ENCODE measurements around the gene ACSL1. TPM values are rescaled to one million over a fixed set of nuclear protein-coding genes. Genes with fewer than 3 reads are reported as not detected.

ACSL1 gene
- total RNA-seq, 2 experiments from 2014 or later: 12.4 to 12.5 TPM

DNA sequence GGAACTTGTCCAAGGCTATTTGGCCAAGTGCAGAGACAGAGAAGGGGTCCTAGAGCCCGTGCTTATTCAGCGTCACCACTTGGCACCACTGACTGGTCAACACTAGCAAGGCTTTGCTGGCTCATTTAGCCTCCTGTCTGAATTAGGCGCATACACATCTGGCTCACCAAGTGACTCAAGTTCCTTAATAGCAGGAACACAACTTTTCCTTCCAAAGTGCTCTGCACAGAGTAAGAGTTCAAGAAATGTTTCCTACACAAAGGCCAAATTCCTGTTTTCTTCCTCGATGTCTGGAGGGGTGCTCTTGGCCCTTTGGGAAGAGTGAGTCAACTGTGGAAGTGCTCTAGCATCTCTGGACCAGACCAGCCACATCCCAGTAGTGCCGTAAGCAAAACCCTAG, 65.1 kb downstream of the ACSL1 start:
- intact Hi-C loops (cut with DNase I, micrococcal nuclease): no loop called here

DNA sequence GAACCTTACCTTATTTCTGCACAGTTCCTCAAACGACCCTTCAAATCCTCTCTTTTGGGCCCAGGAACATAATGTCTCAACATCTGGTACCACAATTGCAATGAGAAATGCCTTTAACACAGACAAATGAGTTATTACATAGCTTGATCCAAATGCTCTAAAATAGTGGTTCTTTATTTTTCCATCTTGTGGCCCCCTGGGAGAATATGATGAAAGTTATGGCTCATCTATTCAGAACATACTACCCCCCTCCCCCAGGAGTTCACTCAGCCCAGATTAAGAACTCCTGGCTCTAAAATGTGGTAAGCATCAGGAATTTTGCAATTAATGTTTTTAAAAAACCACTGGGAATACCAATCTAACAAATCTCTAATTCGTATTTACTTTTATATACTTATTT, 68.0 kb downstream of the ACSL1 start:
- Mint-ChIP-seq H3K27me3 (no peaks in the 10 kb centered on the region), H3K27ac (no peak overlapping the region), H3K9me3 (no peaks in the 10 kb centered on the region), H3K36me3 (ENCODE audit: low read depth) (peaks cover 66% of the 10 kb centered on the region), H3K4me3 (no peak overlapping the region), H3K4me1 (ENCODE audit: low read depth) (peaks cover 20% of the 10 kb centered on the region)
- TF ChIP-seq, protein P1, sequence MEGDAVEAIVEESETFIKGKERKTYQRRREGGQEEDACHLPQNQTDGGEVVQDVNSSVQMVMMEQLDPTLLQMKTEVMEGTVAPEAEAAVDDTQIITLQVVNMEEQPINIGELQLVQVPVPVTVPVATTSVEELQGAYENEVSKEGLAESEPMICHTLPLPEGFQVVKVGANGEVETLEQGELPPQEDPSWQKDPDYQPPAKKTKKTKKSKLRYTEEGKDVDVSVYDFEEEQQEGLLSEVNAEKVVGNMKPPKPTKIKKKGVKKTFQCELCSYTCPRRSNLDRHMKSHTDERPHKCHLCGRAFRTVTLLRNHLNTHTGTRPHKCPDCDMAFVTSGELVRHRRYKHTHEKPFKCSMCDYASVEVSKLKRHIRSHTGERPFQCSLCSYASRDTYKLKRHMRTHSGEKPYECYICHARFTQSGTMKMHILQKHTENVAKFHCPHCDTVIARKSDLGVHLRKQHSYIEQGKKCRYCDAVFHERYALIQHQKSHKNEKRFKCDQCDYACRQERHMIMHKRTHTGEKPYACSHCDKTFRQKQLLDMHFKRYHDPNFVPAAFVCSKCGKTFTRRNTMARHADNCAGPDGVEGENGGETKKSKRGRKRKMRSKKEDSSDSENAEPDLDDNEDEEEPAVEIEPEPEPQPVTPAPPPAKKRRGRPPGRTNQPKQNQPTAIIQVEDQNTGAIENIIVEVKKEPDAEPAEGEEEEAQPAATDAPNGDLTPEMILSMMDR (IDR thresholded peaks at IDR 0.05): no peak
- H3K4me3 ChIP-seq (ENCODE audit: low read length): no peak overlapping the region
- H3K27me3 ChIP-seq (ENCODE audit: control insufficient read depth in 1 of 2, insufficient read depth in 2 of 2, low read length in 2 of 2): no peaks in the 10 kb centered on the region
- intact Hi-C loops (cut with DNase I, micrococcal nuclease): no loop called here
- DNase-seq: no peak
- no peaks in the 10 kb centered on the region for H3K9me3 ChIP-seq (ENCODE audit: control insufficient read depth in 1 of 2, insufficient read depth in 1 of 2, low read length in 2 of 2)
- ChIA-PET POLR2A (no interaction called here), CTCF (no interaction called here)
- no peak overlapping the region for H3K27ac ChIP-seq (ENCODE audit: low read depth in 1 of 2, low read length in 2 of 2)
- H3K4me1 ChIP-seq (ENCODE audit: insufficient read depth, low read length): peaks cover 14% of the 10 kb centered on the region
- peaks cover 28% of the 10 kb centered on the region for H3K36me3 ChIP-seq (ENCODE audit: insufficient read depth, low read length)
- ATAC-seq (ENCODE audit: poor library complexity): no peak

More for the DNA sequence above, 65.1 kb downstream of the ACSL1 start:
- ATAC-seq (ENCODE audit: poor library complexity) (no peak), DNase-seq (no peak)
- Histone ChIP-seq H3K27ac (ENCODE audit: low read depth in 1 of 2, low read length in 2 of 2) (no peak overlapping the region), H3K27me3 (ENCODE audit: control insufficient read depth in 1 of 2, insufficient read depth in 2 of 2, low read length in 2 of 2) (no peaks in the 10 kb centered on the region), H3K4me1 (ENCODE audit: insufficient read depth, low read length) (peaks cover 17% of the 10 kb centered on the region), H3K9me3 (ENCODE audit: control insufficient read depth in 1 of 2, insufficient read depth in 1 of 2, low read length in 2 of 2) (no peaks in the 10 kb centered on the region), H3K4me3 (ENCODE audit: low read length) (no peak overlapping the region), H3K36me3 (ENCODE audit: insufficient read depth, low read length) (peaks cover 30% of the 10 kb centered on the region)
- Mint-ChIP-seq H3K9me3 (no peaks in the 10 kb centered on the region), H3K36me3 (ENCODE audit: low read depth) (peaks cover 74% of the 10 kb centered on the region), H3K27me3 (no peaks in the 10 kb centered on the region), H3K27ac (peak overlapping the region; percentile 78), H3K4me1 (ENCODE audit: low read depth) (peaks cover 33% of the 10 kb centered on the region), H3K4me3 (no peak overlapping the region)
- TF ChIP-seq, protein P1 (IDR thresholded peaks at IDR 0.05): no peak
- POLR2A ChIA-PET: no interaction called here
- CTCF ChIA-PET: interaction anchor here (0.8 kb wide), 1 partner anchor 14 kb away, joined by 3 read pairs; no protein-coding TSS in a partner anchor

DNA sequence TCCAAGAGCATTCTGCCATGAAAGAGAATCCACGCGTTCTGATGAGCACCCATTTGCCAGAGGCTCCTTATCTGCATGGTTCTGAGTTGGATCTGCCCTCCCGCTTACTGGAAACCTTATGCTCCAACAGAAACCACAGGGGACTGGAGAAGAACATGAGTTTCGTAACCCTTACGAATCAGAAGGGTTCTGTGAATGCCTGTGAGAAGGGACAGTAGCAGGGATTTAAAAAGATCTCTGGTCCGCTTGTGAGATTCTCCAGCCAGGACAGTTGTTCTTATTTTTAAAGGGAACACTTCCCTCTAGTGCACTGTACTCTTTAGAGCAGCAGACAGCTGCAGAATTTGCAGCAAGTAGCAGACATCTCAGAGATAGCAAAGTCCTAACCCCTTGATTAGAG, 69.4 kb downstream of the ACSL1 start:
- Histone ChIP-seq H3K4me1 (ENCODE audit: insufficient read depth, low read length) (peaks cover 2% of the 10 kb centered on the region), H3K27ac (ENCODE audit: low read depth in 1 of 2, low read length in 2 of 2) (no peak overlapping the region), H3K9me3 (ENCODE audit: control insufficient read depth in 1 of 2, insufficient read depth in 1 of 2, low read length in 2 of 2) (no peaks in the 10 kb centered on the region), H3K27me3 (ENCODE audit: control insufficient read depth in 1 of 2, insufficient read depth in 2 of 2, low read length in 2 of 2) (no peaks in the 10 kb centered on the region), H3K4me3 (ENCODE audit: low read length) (no peak overlapping the region), H3K36me3 (ENCODE audit: insufficient read depth, low read length) (peaks cover 28% of the 10 kb centered on the region)
- ATAC-seq (ENCODE audit: poor library complexity) (no peak), DNase-seq (no peak)
- no peak overlapping the region for H3K27ac Mint-ChIP-seq
- CTCF ChIA-PET: no interaction called here
- H3K4me1 Mint-ChIP-seq (ENCODE audit: low read depth): peaks cover 6% of the 10 kb centered on the region
- POLR2A ChIA-PET: no interaction called here
- H3K36me3 Mint-ChIP-seq (ENCODE audit: low read depth): peaks cover 59% of the 10 kb centered on the region
- intact Hi-C loops (cut with DNase I, micrococcal nuclease): no loop called here
- no peak overlapping the region for H3K4me3 Mint-ChIP-seq
- TF ChIP-seq, protein P1 (IDR thresholded peaks at IDR 0.05): no peak
- no peaks in the 10 kb centered on the region for H3K9me3 Mint-ChIP-seq
- no peaks in the 10 kb centered on the region for H3K27me3 Mint-ChIP-seq
